ENCODE measurements around the gene GIPC1.

The GIPC1 gene

DNA sequence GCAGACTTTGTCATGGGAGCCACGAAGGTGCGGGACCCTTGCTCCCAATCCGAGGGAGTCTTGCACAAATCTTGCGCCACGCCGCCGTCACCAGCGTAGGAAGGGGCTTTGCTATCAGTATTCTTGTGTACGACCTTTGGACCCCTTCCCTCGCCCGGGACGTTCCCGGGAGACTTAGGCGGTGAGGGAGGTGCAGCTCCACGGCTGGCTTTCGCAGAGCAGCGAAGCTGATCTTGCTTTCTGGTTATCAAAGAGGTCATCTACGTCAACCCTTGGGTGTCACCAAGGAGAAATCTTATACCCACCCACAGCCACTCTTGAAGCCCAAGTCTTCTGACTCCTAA is 34.0 kb upstream of the GIPC1 start:
- H3K4me1 ChIP-seq (ENCODE audit: insufficient read depth, low read length), result no peaks in the 10 kb centered on the region
- H3K27me3 ChIP-seq (ENCODE audit: insufficient read depth, low read length), result no peaks in the 10 kb centered on the region
- H3K27ac ChIP-seq (ENCODE audit: low read length), result peak overlapping the region; percentile 85

DNA sequence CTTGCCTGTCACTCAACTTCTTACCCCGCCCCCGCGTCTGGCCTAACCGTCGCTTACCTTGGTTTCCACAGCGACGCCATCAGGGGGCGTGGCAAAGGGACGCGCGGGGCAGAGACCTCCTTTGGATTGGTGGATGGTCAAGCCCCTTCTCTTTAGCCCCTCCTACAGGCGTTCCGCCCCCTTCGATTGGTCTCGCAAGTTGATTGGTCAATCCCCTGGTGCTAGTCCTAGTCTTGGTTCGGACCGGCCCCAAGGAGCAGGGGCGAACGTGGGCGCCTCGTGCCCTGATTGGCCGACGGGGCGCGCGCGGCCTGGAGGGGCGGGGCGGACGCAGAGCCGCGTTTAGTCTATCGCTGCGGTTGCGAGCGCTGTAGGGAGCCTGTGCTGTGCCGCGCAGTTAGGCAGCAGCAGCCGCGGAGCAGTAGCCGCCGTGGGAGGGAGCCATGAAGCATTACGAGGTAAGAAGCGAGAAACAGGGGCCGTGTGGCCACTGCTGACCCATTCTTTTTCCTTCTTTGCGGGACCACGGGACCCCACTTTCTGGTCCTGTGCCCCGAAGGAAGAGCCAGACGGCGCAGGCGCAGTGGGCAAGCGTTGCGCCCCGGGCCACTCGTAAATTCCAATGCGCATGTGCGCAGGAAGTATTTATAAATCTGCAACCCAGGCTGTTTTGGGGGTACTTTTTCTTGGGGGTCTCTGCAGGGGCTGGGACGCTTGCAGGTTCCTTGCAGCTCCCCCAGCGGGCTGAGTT is 33.5 kb upstream of the GIPC1 start, which contains the start of gene TECR:
TSS of gene TECR (plus strand) at position 341 of the 751 bp plus-strand sequence. CDS start at position 444, 103 bp downstream.
- H3K27me3 ChIP-seq (ENCODE audit: insufficient read depth, low read length), result no peaks in the 10 kb centered on the region
- no peaks in the 10 kb centered on the region for H3K9me3 ChIP-seq (ENCODE audit: insufficient read depth, low read depth, low read length)
- H3K4me1 ChIP-seq (ENCODE audit: insufficient read depth, low read length), result no peaks in the 10 kb centered on the region
- H3K27ac ChIP-seq (ENCODE audit: low read length), result peak within 1 kb of the TSS; percentile 85
- peak within 1 kb of the TSS; percentile 98 for H3K4me3 ChIP-seq (ENCODE audit: low read length)
- H3K36me3 ChIP-seq (ENCODE audit: insufficient read depth, low read depth, low read length), result no peaks in the 10 kb centered on the region
- H3K9ac ChIP-seq (ENCODE audit: low read depth, low read length), result peak within 1 kb of the TSS; percentile 92

More for the DNA sequence above, 34.0 kb upstream of the GIPC1 start:
- Histone ChIP-seq H3K9me3 (ENCODE audit: insufficient read depth, low read depth, low read length) (no peaks in the 10 kb centered on the region), H3K4me3 (ENCODE audit: low read length) (peak overlapping the region; percentile 98), H3K36me3 (ENCODE audit: insufficient read depth, low read depth, low read length) (no peaks in the 10 kb centered on the region), H3K9ac (ENCODE audit: low read depth, low read length) (peak overlapping the region; percentile 92)

DNA sequence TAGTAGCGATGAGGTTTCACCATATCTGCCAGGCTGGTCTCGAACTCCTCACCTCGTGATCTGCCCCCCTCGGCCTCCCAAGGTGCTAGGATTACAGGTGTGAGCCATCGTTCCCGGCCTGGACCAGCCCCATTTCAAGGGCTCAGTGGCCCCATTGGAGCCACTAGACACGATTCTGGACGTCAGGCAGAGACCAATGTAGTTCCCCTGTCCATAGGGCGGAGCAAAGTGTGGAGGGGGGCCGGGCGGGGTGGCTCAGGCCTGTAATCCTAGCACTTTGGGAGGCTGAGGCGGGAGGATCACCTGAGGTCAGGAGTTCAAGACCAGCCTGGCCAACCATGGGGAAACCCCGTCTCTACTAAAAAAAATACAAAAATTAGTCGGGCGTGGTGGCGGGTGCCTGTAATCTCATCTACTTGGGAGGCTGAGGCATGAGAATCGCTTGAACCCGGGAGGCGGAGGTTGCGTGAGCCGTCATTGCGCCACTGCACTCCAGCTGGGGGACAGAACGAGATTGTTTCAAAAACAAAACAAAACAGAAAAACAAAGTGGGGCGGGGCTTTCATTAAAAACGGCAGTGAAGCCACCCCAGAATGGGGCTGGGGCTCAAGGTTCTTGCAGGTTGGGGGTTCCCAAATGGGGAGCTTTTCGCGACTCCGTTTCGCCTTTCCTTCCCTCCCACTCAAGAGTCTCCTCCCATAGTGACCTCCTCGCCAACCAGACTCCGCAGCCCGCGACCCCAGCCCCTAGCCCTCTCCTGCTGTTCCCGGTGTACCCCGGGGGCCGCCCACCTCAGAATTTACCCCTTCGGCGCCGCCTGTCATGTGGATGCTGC is 32.7 kb upstream of the GIPC1 start:
- H3K9me3 ChIP-seq (ENCODE audit: insufficient read depth, low read depth, low read length), result no peaks in the 10 kb centered on the region
- no peak overlapping the region for H3K9ac ChIP-seq (ENCODE audit: low read depth, low read length)
- H3K27ac ChIP-seq (ENCODE audit: low read length), result no peak overlapping the region
- no peaks in the 10 kb centered on the region for H3K27me3 ChIP-seq (ENCODE audit: insufficient read depth, low read length)
- no peaks in the 10 kb centered on the region for H3K36me3 ChIP-seq (ENCODE audit: insufficient read depth, low read depth, low read length)
- no peaks in the 10 kb centered on the region for H3K4me1 ChIP-seq (ENCODE audit: insufficient read depth, low read length)
- peak overlapping the region; percentile 72 for H3K4me3 ChIP-seq (ENCODE audit: low read length)

DNA sequence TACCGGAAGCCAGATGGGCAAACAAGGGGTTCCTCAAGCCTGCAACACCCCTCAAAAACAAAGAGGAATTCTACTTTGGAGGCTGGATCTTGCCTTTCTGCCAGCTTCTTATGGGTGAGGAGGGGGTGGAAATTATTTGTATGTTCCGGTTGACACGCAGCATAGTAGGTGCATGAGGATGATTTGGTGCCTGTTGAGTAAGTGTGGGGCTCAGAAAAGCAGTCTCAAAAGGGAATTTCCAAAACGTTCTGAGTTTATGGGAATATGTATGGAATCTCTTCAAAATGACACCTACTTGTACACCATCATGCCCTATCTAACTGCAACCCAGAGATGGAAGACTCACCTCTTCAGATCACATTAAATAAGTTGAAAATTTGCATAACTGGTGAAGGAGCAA is 30.5 kb upstream of the GIPC1 start:
- Histone ChIP-seq H3K9me3 (ENCODE audit: insufficient read depth, low read depth, low read length) (no peaks in the 10 kb centered on the region), H3K4me3 (ENCODE audit: low read length) (no peak overlapping the region), H3K27me3 (ENCODE audit: insufficient read depth, low read length) (no peaks in the 10 kb centered on the region), H3K27ac (ENCODE audit: low read length) (no peak overlapping the region), H3K36me3 (ENCODE audit: insufficient read depth, low read depth, low read length) (no peaks in the 10 kb centered on the region), H3K9ac (ENCODE audit: low read depth, low read length) (no peak overlapping the region), H3K4me1 (ENCODE audit: insufficient read depth, low read length) (no peaks in the 10 kb centered on the region)

DNA sequence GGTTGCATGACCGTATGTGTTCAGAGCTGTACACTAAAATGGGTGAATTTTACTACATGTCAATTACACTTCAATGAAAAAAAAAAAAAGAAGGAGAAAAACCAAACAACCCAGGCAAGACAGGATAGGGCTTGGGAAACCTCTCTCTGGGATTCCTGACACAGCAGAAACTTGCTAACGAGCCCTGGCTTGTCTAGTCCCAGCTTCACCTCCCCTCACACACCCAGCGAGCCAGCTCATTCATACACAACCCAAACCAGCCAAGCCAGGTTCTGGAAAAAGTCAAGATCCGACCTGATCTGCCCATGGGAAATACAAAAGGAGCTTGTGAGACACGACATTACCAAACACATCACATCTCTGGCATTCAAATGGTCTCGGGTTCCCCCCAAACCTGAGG is 29.8 kb upstream of the GIPC1 start:
- H3K9ac ChIP-seq (ENCODE audit: low read depth, low read length), result no peak overlapping the region
- no peaks in the 10 kb centered on the region for H3K4me1 ChIP-seq (ENCODE audit: insufficient read depth, low read length)
- no peak overlapping the region for H3K27ac ChIP-seq (ENCODE audit: low read length)
- H3K9me3 ChIP-seq (ENCODE audit: insufficient read depth, low read depth, low read length), result no peaks in the 10 kb centered on the region
- no peaks in the 10 kb centered on the region for H3K27me3 ChIP-seq (ENCODE audit: insufficient read depth, low read length)
- H3K36me3 ChIP-seq (ENCODE audit: insufficient read depth, low read depth, low read length), result no peaks in the 10 kb centered on the region
- H3K4me3 ChIP-seq (ENCODE audit: low read length), result no peak overlapping the region

DNA sequence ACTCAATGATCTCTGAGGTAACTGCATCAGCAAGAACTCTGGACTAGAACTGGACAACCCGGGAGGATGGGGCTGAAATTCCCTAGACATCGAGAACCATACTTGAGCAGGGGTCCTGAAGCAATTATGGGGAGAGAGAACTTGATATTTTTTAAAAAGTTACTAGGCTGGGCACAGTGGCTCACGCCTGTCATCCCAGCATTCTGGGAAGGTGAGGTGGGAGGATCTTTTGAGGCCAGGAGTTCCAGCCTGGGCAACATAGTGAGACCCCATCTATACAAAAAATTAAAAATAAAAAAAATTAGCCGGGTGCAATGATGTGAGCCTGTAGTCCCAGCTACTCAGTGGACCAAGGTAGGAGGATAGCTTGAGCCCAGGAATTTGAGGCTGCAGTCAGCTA is 24.6 kb upstream of the GIPC1 start:
- no peaks in the 10 kb centered on the region for H3K27me3 ChIP-seq (ENCODE audit: insufficient read depth, low read length)
- H3K4me3 ChIP-seq (ENCODE audit: low read length), result no peak overlapping the region
- no peak overlapping the region for H3K27ac ChIP-seq (ENCODE audit: low read length)
- no peak overlapping the region for H3K9ac ChIP-seq (ENCODE audit: low read depth, low read length)
- H3K9me3 ChIP-seq (ENCODE audit: insufficient read depth, low read depth, low read length), result no peaks in the 10 kb centered on the region
- peaks cover 14% of the 10 kb centered on the region for H3K36me3 ChIP-seq (ENCODE audit: insufficient read depth, low read depth, low read length)
- H3K4me1 ChIP-seq (ENCODE audit: insufficient read depth, low read length), result peaks cover 10% of the 10 kb centered on the region

DNA sequence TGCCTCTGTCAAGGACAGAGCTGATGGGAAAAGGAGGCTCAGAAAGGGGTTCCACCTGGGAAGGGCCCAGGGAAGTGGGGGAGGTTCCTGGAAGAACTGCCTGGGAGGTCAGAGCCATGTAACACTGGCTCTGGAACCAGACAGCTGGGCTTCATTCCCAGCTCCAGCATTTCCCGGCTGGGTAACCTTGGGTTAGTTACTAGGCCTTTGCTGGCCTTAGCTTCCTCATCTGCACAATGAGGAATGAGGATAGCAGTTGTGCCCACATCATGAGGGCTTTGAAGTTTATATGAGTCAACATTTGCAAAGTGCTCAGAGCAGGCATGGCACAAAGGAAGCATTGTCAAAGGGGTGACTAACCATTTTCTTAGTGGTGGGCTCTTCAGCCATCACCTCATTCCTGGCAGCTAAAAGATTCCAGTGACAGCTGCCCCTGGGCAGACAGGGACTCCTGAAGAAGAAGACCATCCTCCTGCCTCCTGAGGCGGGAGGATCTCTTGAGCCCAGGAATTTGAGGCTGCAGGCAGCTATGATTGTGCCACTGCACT is 24.0 kb upstream of the GIPC1 start:
- Histone ChIP-seq H3K4me3 (ENCODE audit: low read length) (no peak overlapping the region), H3K27me3 (ENCODE audit: insufficient read depth, low read length) (no peaks in the 10 kb centered on the region), H3K36me3 (ENCODE audit: insufficient read depth, low read depth, low read length) (peaks cover 21% of the 10 kb centered on the region), H3K27ac (ENCODE audit: low read length) (no peak overlapping the region), H3K4me1 (ENCODE audit: insufficient read depth, low read length) (peaks cover 10% of the 10 kb centered on the region), H3K9me3 (ENCODE audit: insufficient read depth, low read depth, low read length) (no peaks in the 10 kb centered on the region), H3K9ac (ENCODE audit: low read depth, low read length) (no peak overlapping the region)

DNA sequence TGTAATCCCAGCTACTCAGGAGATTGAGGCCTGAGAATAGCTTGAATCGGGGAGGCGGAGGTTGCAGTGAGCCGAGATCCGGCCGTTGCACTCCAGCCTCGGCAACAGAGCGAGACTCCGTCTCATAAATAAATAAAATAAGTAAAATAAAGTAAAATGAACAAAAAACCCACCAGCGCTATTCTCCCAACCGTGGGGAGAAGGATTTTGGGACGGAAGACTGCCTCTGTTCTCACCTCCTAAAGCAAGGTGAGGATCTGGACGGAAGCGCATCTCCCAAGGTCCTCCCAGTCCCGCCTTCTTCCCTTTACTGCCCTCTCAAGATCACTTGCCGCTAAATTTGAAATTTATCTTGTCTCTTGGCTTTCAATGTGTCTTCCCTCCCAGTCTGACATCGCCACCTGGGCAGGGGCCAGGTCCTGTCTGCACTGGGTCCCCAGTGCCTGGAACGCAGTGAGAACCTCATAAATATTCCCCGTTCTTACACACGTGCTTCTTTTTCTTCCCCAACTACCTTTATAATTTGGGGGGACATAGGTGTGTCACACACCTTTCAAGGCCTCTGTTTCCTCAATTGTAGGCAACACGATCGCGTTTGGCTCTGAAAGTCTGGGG is 23.4 kb upstream of the GIPC1 start:
- no peak overlapping the region for H3K4me3 ChIP-seq (ENCODE audit: low read length)

DNA sequence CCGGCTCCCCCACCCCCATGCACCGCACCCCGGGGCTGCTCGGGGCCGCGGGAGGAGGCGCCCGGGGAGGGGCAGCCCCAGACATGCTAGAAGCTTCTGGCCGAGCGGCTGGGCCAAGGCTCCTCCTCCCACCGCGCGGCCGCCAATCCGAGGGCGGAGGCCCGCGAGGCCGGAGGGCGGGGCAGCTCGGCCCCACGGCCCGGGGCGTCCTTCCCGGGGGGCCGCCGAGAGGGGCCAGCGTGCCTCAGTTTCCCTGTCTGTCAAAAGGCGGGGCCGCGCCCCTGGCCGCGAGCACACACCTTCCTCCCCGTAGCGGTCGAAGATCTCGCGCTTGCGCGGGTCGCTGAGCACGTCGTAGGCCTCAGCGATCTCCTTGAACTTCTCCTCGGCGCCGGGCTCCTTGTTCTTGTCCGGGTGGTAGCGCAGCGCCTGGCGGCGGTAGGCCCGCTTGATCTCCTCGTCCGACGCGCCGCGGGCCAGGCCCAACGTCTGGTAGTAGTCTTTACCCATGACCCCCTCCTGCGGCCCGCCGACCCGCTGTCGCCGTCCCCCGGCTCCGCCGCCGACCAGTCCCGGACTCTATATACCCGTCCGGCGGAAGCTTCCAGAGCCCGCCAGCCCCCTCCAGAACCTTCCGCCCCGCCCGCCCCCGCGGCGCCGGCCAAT is 22.0 kb upstream of the GIPC1 start, which contains the start of gene DNAJB1:
TSS of gene DNAJB1 (minus strand) at position 558 of the 666 bp plus-strand sequence. CDS start at position 510, 48 bp downstream.
- peak within 1 kb of the TSS; percentile 61 for H3K27ac ChIP-seq (ENCODE audit: low read length)
- H3K36me3 ChIP-seq (ENCODE audit: insufficient read depth, low read depth, low read length), result peaks cover 33% of the 10 kb centered on the region
- H3K27me3 ChIP-seq (ENCODE audit: insufficient read depth, low read length), result no peaks in the 10 kb centered on the region
- no peaks in the 10 kb centered on the region for H3K9me3 ChIP-seq (ENCODE audit: insufficient read depth, low read depth, low read length)
- H3K4me1 ChIP-seq (ENCODE audit: insufficient read depth, low read length), result peaks cover 10% of the 10 kb centered on the region
- H3K4me3 ChIP-seq (ENCODE audit: low read length), result peak within 1 kb of the TSS; percentile 78
- peak within 1 kb of the TSS; percentile 90 for H3K9ac ChIP-seq (ENCODE audit: low read depth, low read length)

More for the DNA sequence above, 23.4 kb upstream of the GIPC1 start:
- Histone ChIP-seq H3K9ac (ENCODE audit: low read depth, low read length) (no peak overlapping the region), H3K27ac (ENCODE audit: low read length) (no peak overlapping the region), H3K36me3 (ENCODE audit: insufficient read depth, low read depth, low read length) (peaks cover 26% of the 10 kb centered on the region), H3K4me1 (ENCODE audit: insufficient read depth, low read length) (peaks cover 10% of the 10 kb centered on the region), H3K27me3 (ENCODE audit: insufficient read depth, low read length) (no peaks in the 10 kb centered on the region), H3K9me3 (ENCODE audit: insufficient read depth, low read depth, low read length) (no peaks in the 10 kb centered on the region)

DNA sequence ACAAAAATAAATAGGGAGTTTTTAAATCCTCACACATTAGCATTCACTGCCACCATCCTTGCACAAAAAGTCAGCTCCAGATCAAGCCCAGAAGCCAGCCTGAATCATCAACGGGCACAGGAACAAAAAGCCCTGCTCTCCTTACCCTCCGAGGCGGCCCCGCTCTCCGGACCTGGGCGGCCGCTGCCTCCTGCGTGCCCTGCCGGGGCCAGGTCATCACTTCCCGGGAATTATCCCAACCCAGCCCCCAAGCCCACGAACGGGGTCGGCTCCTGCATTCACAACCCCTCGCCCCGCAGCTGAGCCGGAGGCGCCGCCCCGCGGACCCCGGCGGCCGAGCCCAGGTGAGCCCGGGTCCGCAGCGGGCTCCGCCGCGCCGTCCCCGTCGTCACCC is 21.5 kb upstream of the GIPC1 start:
- H3K36me3 ChIP-seq (ENCODE audit: insufficient read depth, low read depth, low read length), result peaks cover 33% of the 10 kb centered on the region
- H3K27ac ChIP-seq (ENCODE audit: low read length), result peak overlapping the region; percentile 61
- H3K4me1 ChIP-seq (ENCODE audit: insufficient read depth, low read length), result peaks cover 10% of the 10 kb centered on the region

More for the DNA sequence above, 21.5 kb upstream of the GIPC1 start:
- peak overlapping the region; percentile 90; the same call in 1 of the 2 replicates for H3K9ac ChIP-seq (ENCODE audit: low read depth, low read length)
- H3K27me3 ChIP-seq (ENCODE audit: insufficient read depth, low read length), result no peaks in the 10 kb centered on the region
- peak overlapping the region; percentile 78 for H3K4me3 ChIP-seq (ENCODE audit: low read length)
- no peaks in the 10 kb centered on the region for H3K9me3 ChIP-seq (ENCODE audit: insufficient read depth, low read depth, low read length)

Measured in iPS-20b (cell line).